Measurements from ENCODE around the gene TXNDC5. TPM values are rescaled to one million over a fixed set of nuclear protein-coding genes. Genes with fewer than 3 reads are reported as not detected.

TXNDC5 gene
- total and polyA plus RNA-seq, 9 donors: 88.0 to 272 (median 107) TPM

DNA sequence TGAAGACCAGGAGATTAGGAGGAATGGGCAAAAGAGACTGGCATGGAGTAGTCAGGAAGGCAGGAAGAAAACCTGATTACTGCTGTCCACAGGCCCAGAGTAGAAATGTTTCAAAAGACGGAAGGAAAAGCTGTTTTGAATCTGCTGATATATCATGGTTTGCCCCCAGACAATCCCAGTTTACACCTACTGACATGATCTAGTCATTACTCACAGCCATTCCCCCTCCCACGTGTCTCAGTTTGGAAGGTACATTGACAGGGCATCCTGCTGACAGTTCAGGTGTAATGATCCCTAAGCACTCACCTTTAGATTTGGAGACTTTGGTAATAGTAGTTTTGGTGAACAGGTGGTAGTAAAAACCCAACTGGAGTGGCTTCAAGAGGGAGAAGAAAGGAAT, 9.8 kb upstream of the TXNDC5 start:
- H3K4me1 ChIP-seq (ENCODE audit: insufficient read depth): peaks cover 7% of the 10 kb centered on the region
- DNase-seq: no peak
- no peak for TF ChIP-seq EP300 (IDR thresholded peaks at IDR 0.05)
- no peak for TF ChIP-seq CTCF (IDR thresholded peaks at IDR 0.05)
- no peak for TF ChIP-seq POLR2A (IDR thresholded peaks at IDR 0.05)
- no peaks in the 10 kb centered on the region for H3K27me3 ChIP-seq
- intact Hi-C loops (cut with DNase I): no loop called here
- no peak overlapping the region for H3K27ac ChIP-seq
- H3K9me3 ChIP-seq: no peaks in the 10 kb centered on the region
- 69 to 87% (median 73%) methylated on average over 2 of the region's 2 CpGs for WGBS, 3 donors
- no peak overlapping the region for H3K4me3 ChIP-seq
- H3K36me3 ChIP-seq: no peaks in the 10 kb centered on the region

- WGBS, 3 donors: 11 to 31% (median 25%) methylated on average over 8 of the region's 8 CpGs
- peak; percentile 37 to 61 (median 44) for DNase-seq
- TF ChIP-seq POLR2A (IDR thresholded peaks at IDR 0.05) (no peak), EP300 (IDR thresholded peaks at IDR 0.05) (no peak), CTCF (IDR thresholded peaks at IDR 0.05) (no peak)
- H3K4me1 ChIP-seq (ENCODE audit: insufficient read depth): peaks cover 7% of the 10 kb centered on the region
- no peaks in the 10 kb centered on the region for H3K36me3 ChIP-seq
- H3K4me3 ChIP-seq: no peak overlapping the region
- H3K27me3 ChIP-seq: no peaks in the 10 kb centered on the region
- H3K27ac ChIP-seq: no peak overlapping the region
- intact Hi-C loops (cut with DNase I): loop anchor here in 1 of 4 donors (10.0 kb wide), 1 partner anchor 195 kb away; the partner anchor contains the start of gene BMP6
- no peaks in the 10 kb centered on the region for H3K9me3 ChIP-seq
These were observed 9.3 kb upstream of the TXNDC5 start for GRCh38 chr6:7919871-7920270.

GRCh38 chr6:7918403-7918802, 7.8 kb upstream of the TXNDC5 start:
- no peak for DNase-seq
- Histone ChIP-seq H3K4me3 (no peak overlapping the region), H3K4me1 (ENCODE audit: insufficient read depth) (peaks cover 7% of the 10 kb centered on the region), H3K9me3 (no peaks in the 10 kb centered on the region), H3K36me3 (no peaks in the 10 kb centered on the region), H3K27ac (no peak overlapping the region), H3K27me3 (no peaks in the 10 kb centered on the region)
- intact Hi-C loops (cut with DNase I): loop anchor here in 1 of 4 donors (10.0 kb wide), 1 partner anchor 194 kb away; the partner anchor contains the start of gene BMP6
- TF ChIP-seq CTCF (IDR thresholded peaks at IDR 0.05) (no peak), POLR2A (IDR thresholded peaks at IDR 0.05) (no peak), EP300 (IDR thresholded peaks at IDR 0.05) (no peak)
- WGBS, 3 donors: 95 to 99% (median 99%) methylated on average over 4 of the region's 4 CpGs

DNA sequence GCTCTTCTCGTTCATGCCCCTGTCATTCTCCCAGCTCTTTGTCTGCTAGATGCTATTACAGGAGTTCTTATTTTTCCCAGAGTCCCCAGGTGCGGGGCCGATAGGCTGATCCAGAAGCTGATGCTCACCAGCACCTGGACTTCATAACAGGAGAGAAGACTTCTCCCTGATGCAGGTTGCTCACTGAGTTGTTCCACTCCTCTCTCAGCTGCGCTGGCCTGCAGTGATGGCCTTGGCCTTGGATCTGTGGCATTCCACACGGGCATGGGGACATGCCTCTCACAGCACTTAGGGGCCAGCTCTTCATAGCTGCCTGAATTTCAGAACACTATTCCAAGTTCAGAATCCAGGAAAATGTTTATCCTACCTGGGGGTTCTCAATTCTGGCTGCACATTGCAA, 7.1 kb upstream of the TXNDC5 start:
- Histone ChIP-seq H3K27ac (no peak overlapping the region), H3K9me3 (no peaks in the 10 kb centered on the region), H3K4me1 (ENCODE audit: insufficient read depth) (peaks cover 7% of the 10 kb centered on the region), H3K27me3 (no peaks in the 10 kb centered on the region), H3K4me3 (no peak overlapping the region), H3K36me3 (no peaks in the 10 kb centered on the region)
- TF ChIP-seq CTCF (IDR thresholded peaks at IDR 0.05) (no peak), EP300 (IDR thresholded peaks at IDR 0.05) (no peak), POLR2A (IDR thresholded peaks at IDR 0.05) (no peak)
- intact Hi-C loops (cut with DNase I): loop anchor here in 1 of 4 donors (10.0 kb wide), 1 partner anchor 193 kb away; the partner anchor contains the start of gene BMP6
- no peak for DNase-seq
- WGBS, 3 donors: 60 to 83% (median 80%) methylated on average over 5 of the region's 5 CpGs
